ENCODE results near the gene GRHL3. TPM values are rescaled to one million over a fixed set of nuclear protein-coding genes. Genes with fewer than 3 reads are reported as not detected.

Gene GRHL3
- total and polyA plus RNA-seq, 10 of the 15 experiments (the other 5 are each of a cell fraction or from before 2014, with no cell fraction given) = 0.07 to 0.87 (median 0.34) TPM

- TF ChIP-seq HDGF (IDR thresholded peaks at IDR 0.05) (no peak), ZNF274 (IDR thresholded peaks at IDR 0.05; ENCODE audit: insufficient read depth, insufficient read length) (no peak), KLF5 (IDR thresholded peaks at IDR 0.05; ENCODE audit: partially characterized antibody) (no peak), NR2C1 (IDR thresholded peaks at IDR 0.05) (no peak), NFYA (IDR thresholded peaks at IDR 0.05; ENCODE audit: borderline replicate concordance, low read depth, low read length) (no peak)
- Histone ChIP-seq H3K79me2 (ENCODE audit: control insufficient read depth, insufficient read depth, low read length) (no peaks in the 10 kb centered on the region), H3K27me3 (replicated peaks in 1 of 2; ENCODE audit: control insufficient read depth in 2 of 2, insufficient read depth in 2 of 2, low read length in 1 of 2) (peaks cover 0 to 2% of the 10 kb centered on the region in 2 experiments; a peak in 3 of 4 replicates), H2AFZ (ENCODE audit: control insufficient read depth, low read depth, low read length) (no peak overlapping the region), H3K9me3 (replicated peaks; ENCODE audit: control insufficient read depth, insufficient read depth, low read length) (no peaks in the 10 kb centered on the region), H3K4me2 (ENCODE audit: control insufficient read depth, insufficient read depth) (no peak overlapping the region), H3K36me3 (ENCODE audit: control insufficient read depth in 2 of 2, insufficient read depth in 2 of 2, low read length in 1 of 2) (no peaks in the 10 kb centered on the region), H3K9ac (ENCODE audit: control insufficient read depth, insufficient read depth, low read length) (no peak overlapping the region), H3K27ac (ENCODE audit: control insufficient read depth, insufficient read depth) (no peak overlapping the region), H3K4me1 (ENCODE audit: control insufficient read depth, insufficient read depth, low read length) (no peaks in the 10 kb centered on the region), H4K20me1 (ENCODE audit: control insufficient read depth, insufficient read depth) (peaks cover 2% of the 10 kb centered on the region; the same call in 1 of the 2 replicates), H3K4me3 (no peak overlapping the region)
- ATAC-seq = no peak
- no peak for FAIRE-seq
- WGBS (ENCODE audit: insufficient coverage, insufficient replicate concordance, low lambda C conversion rate, missing lambda C conversion rate) = 68% methylated on average over 8 of the region's 8 CpGs
- intact Hi-C loops (cut with micrococcal nuclease; ENCODE audit: unreplicated experiment) = no loop called here
- SMC1A ChIA-PET (ENCODE audit: uncharacterized antibody, unreplicated experiment) = no interaction called here
- RAD21 ChIA-PET (ENCODE audit: unreplicated experiment) = no interaction called here
- BruUV-seq (replicated peaks) = no TSS peak
- DNase-seq (ENCODE audit: low read depth, low spot score) = no peak
- POLR2A ChIA-PET = no interaction called here
- in situ Hi-C loops (cut with MboI) = no loop called here
- CTCF ChIA-PET = no interaction called here
These were observed 25.1 kb downstream of the GRHL3 start for GRCh38 chr1:24344090-24344742.

- ATAC-seq (no peak), DNase-seq (ENCODE audit: low read depth, low spot score) (no peak), FAIRE-seq (no peak)
- Histone ChIP-seq H3K4me2 (ENCODE audit: control insufficient read depth, insufficient read depth) (no peak overlapping the region), H2AFZ (ENCODE audit: control insufficient read depth, low read depth, low read length) (no peak overlapping the region), H3K79me2 (ENCODE audit: control insufficient read depth, insufficient read depth, low read length) (no peaks in the 10 kb centered on the region), H3K9me3 (replicated peaks; ENCODE audit: control insufficient read depth, insufficient read depth, low read length) (no peaks in the 10 kb centered on the region), H3K4me1 (ENCODE audit: control insufficient read depth, insufficient read depth, low read length) (no peaks in the 10 kb centered on the region), H3K27me3 (replicated peaks in 1 of 2; ENCODE audit: control insufficient read depth in 2 of 2, insufficient read depth in 2 of 2, low read length in 1 of 2) (peaks cover 0 to 2% of the 10 kb centered on the region in 2 experiments; a peak in 3 of 4 replicates), H3K27ac (ENCODE audit: control insufficient read depth, insufficient read depth) (no peak overlapping the region), H4K20me1 (ENCODE audit: control insufficient read depth, insufficient read depth) (peaks cover 2% of the 10 kb centered on the region; the same call in 1 of the 2 replicates), H3K4me3 (no peak overlapping the region), H3K9ac (ENCODE audit: control insufficient read depth, insufficient read depth, low read length) (no peak overlapping the region), H3K36me3 (ENCODE audit: control insufficient read depth in 2 of 2, insufficient read depth in 2 of 2, low read length in 1 of 2) (no peaks in the 10 kb centered on the region)
- SMC1A ChIA-PET (ENCODE audit: uncharacterized antibody, unreplicated experiment) = no interaction called here
- BruUV-seq (replicated peaks) = no TSS peak
- RAD21 ChIA-PET (ENCODE audit: unreplicated experiment) = no interaction called here
- no peak for TF ChIP-seq SIX5 (IDR thresholded peaks at IDR 0.05; ENCODE audit: low read depth, low read length, severe bottlenecking)
- no peak for TF ChIP-seq EGR1 (IDR thresholded peaks at IDR 0.05; ENCODE audit: borderline replicate concordance in 1 of 2, low read depth in 2 of 2, low read length in 2 of 2)
- TF ChIP-seq FOXM1 (IDR thresholded peaks at IDR 0.05; ENCODE audit: low read depth, low read length) = no peak
- TF ChIP-seq SUZ12 (IDR thresholded peaks at IDR 0.05; ENCODE audit: unreplicated experiment) = no peak
- TF ChIP-seq POLR2A (IDR thresholded peaks at IDR 0.05; ENCODE audit: low read depth, low read length) = no peak
- TF ChIP-seq ZBTB4 (CRISPR knock-in tag; IDR thresholded peaks at IDR 0.05) = no peak
- no peak for TF ChIP-seq BRCA1 (IDR thresholded peaks at IDR 0.05; ENCODE audit: low read depth, low read length)
- no peak for TF ChIP-seq NFYA (IDR thresholded peaks at IDR 0.05; ENCODE audit: borderline replicate concordance, low read depth, low read length)
- intact Hi-C loops (cut with micrococcal nuclease; ENCODE audit: unreplicated experiment) (no loop called here), in situ Hi-C loops (cut with MboI) (no loop called here)
- CTCF ChIA-PET = no interaction called here
- WGBS (ENCODE audit: insufficient coverage, insufficient replicate concordance, low lambda C conversion rate, missing lambda C conversion rate) = 52% methylated on average over 5 of the region's 5 CpGs
- POLR2A ChIA-PET = no interaction called here
These were observed 26.2 kb downstream of the GRHL3 start for GRCh38 chr1:24345334-24345733.
